ENCODE results near the gene GRIP2.

Gene GRIP2

GRCh38 chr3:14483286-14483685 is 56.9 kb downstream of the GRIP2 start:
- ChIA-PET CTCF (interaction anchor here (1.6 kb wide), 1 partner anchor 298 kb away, joined by 3 read pairs; no protein-coding TSS in a partner anchor), POLR2A (interaction anchor here (1.2 kb wide), 1 partner anchor 279 kb away, joined by 3 read pairs; no protein-coding TSS in a partner anchor)
- DNase-seq (ENCODE audit: extremely low spot score): no peak
- TF ChIP-seq CTCF (IDR thresholded peaks at IDR 0.05; ENCODE audit: control extremely low read depth, extremely low read depth, low read depth, missing control alignments): no peak

- CTCF ChIA-PET: interaction anchor here (2.6 kb wide), 1 partner anchor 26 kb away, joined by 5 read pairs; no protein-coding TSS in a partner anchor
- TF ChIP-seq CTCF (IDR thresholded peaks at IDR 0.05; ENCODE audit: control extremely low read depth, extremely low read depth, low read depth, missing control alignments): no peak
- POLR2A ChIA-PET: no interaction called here
- no peak for DNase-seq (ENCODE audit: extremely low spot score)
Observed at GRCh38 chr3:14482271-14482721, 57.8 kb downstream of the GRIP2 start.

- CTCF ChIA-PET: interaction anchor here (2.6 kb wide), 1 partner anchor 27 kb away, joined by 5 read pairs; no protein-coding TSS in a partner anchor
- POLR2A ChIA-PET: no interaction called here
- no peak for DNase-seq (ENCODE audit: extremely low spot score)
- TF ChIP-seq CTCF (IDR thresholded peaks at IDR 0.05; ENCODE audit: control extremely low read depth, extremely low read depth, low read depth, missing control alignments): no peak
Observed at GRCh38 chr3:14481646-14482036, 58.5 kb downstream of the GRIP2 start.

- ChIA-PET CTCF (interaction anchor here (2.6 kb wide), 1 partner anchor 27 kb away, joined by 5 read pairs; no protein-coding TSS in a partner anchor), POLR2A (no interaction called here)
Observed at GRCh38 chr3:14481018-14481645, 59.0 kb downstream of the GRIP2 start.

GRCh38 chr3:14480207-14481017 is 59.7 kb downstream of the GRIP2 start:
- POLR2A ChIA-PET: no interaction called here
- DNase-seq (ENCODE audit: extremely low spot score): no peak
- no peak for TF ChIP-seq CTCF (IDR thresholded peaks at IDR 0.05; ENCODE audit: control extremely low read depth, extremely low read depth, low read depth, missing control alignments)
- CTCF ChIA-PET: interaction anchor here (2.6 kb wide), 1 partner anchor 28 kb away, joined by 5 read pairs; no protein-coding TSS in a partner anchor

More at GRCh38 chr3:14481018-14481645, 59.0 kb downstream of the GRIP2 start:
- no peak for DNase-seq (ENCODE audit: extremely low spot score)
- TF ChIP-seq CTCF (IDR thresholded peaks at IDR 0.05; ENCODE audit: control extremely low read depth, extremely low read depth, low read depth, missing control alignments): no peak

- CTCF ChIA-PET: interaction anchor here (1.8 to 2.6 kb wide), 3 partner anchors 29 to 276 kb away, joined by 5 to 8 read pairs (median 6); no protein-coding TSS in a partner anchor
- POLR2A ChIA-PET: no interaction called here
- no peak for DNase-seq (ENCODE audit: extremely low spot score)
- no peak for TF ChIP-seq CTCF (IDR thresholded peaks at IDR 0.05; ENCODE audit: control extremely low read depth, extremely low read depth, low read depth, missing control alignments)
Observed at GRCh38 chr3:14479591-14479990, 60.6 kb downstream of the GRIP2 start.
